ENCODE data around the gene MRPL52.

- TF ChIP-seq CTCF (IDR thresholded peaks at IDR 0.05): no peak
- no peak for TF ChIP-seq EP300 (IDR thresholded peaks at IDR 0.05)
- no peak for TF ChIP-seq POLR2A (IDR thresholded peaks at IDR 0.05)
- no peak for TF ChIP-seq POLR2AphosphoS5 (IDR thresholded peaks at IDR 0.05)
Observed at GRCh38 chr14:22878271-22879246, 48.9 kb downstream of the MRPL52 start.
